ENCODE measurements around the gene C5orf52.
A peak's percentile ranks its signal among the peaks of the same experiment; 100 is the strongest.
"Not testable (repeated sequence)": the region's sequence is repeated elsewhere in the genome, so short reads cannot be mapped to it uniquely, and the experiment has no call there.

Gene C5orf52

GRCh38 chr5:157714596-157714864 lies 43.2 kb downstream of the C5orf52 start:
- ChIA-PET POLR2A (no interaction called here), CTCF (no interaction called here)
- DNase-seq (ENCODE audit: extremely low spot score) = no peak
- TF ChIP-seq ARNT (IDR thresholded peaks at IDR 0.05) (no peak), ZNF384 (IDR thresholded peaks at IDR 0.05) (no peak), L3MBTL2 (conservative IDR thresholded peaks at IDR 0.05) (no peak)

- CTCF ChIA-PET = interaction anchor here (0.6 to 1.9 kb wide), 15 partner anchors 10 to 406 kb away, joined by 3 to 7 read pairs (median 3); partner anchors contain the start of gene LSM11
- POLR2A ChIA-PET = interaction anchor here (0.9 to 1.0 kb wide), 2 partner anchors 13 to 25 kb away, joined by 3 to 6 read pairs; partner anchors contain the start of gene THG1L
- TF ChIP-seq HDGF (IDR thresholded peaks at IDR 0.05; ENCODE audit: borderline replicate concordance) (no peak), ELF4 (IDR thresholded peaks at IDR 0.05) (no peak), SP1 (IDR thresholded peaks at IDR 0.05) (no peak), CTBP1 (IDR thresholded peaks at IDR 0.05; ENCODE audit: borderline replicate concordance) (no peak), FOXA1 (IDR thresholded peaks at IDR 0.05) (no peak), L3MBTL2 (conservative IDR thresholded peaks at IDR 0.05) (no peak)
- peak; percentile 31 for DNase-seq (ENCODE audit: extremely low spot score)
Measured at GRCh38 chr5:157718519-157718918, 47.2 kb downstream of the C5orf52 start.

- no peak for DNase-seq (ENCODE audit: extremely low spot score)
- CTCF ChIA-PET = interaction anchor here (0.6 to 1.9 kb wide), 10 partner anchors 9 to 407 kb away, joined by 3 to 7 read pairs (median 3); partner anchors contain the start of gene LSM11
- TF ChIP-seq CTBP1 (IDR thresholded peaks at IDR 0.05; ENCODE audit: borderline replicate concordance) = no peak
- no peak for TF ChIP-seq SUZ12 (IDR thresholded peaks at IDR 0.05)
- TF ChIP-seq ZNF384 (IDR thresholded peaks at IDR 0.05) = no peak
- no peak for TF ChIP-seq FOXM1 (IDR thresholded peaks at IDR 0.05; ENCODE audit: borderline replicate concordance)
- no peak for TF ChIP-seq ARNT (IDR thresholded peaks at IDR 0.05)
- no peak for TF ChIP-seq FOXA1 (IDR thresholded peaks at IDR 0.05)
- POLR2A ChIA-PET = interaction anchor here (1.0 kb wide), 1 partner anchor 24 kb away, joined by 3 read pairs; no protein-coding TSS in a partner anchor
Measured at GRCh38 chr5:157719245-157719644, 47.9 kb downstream of the C5orf52 start.

- ChIA-PET POLR2A (interaction anchor here (1.5 kb wide), 1 partner anchor 10 kb away, joined by 4 read pairs; the partner anchor contains the start of gene THG1L), CTCF (interaction anchor here (1.0 kb wide), 1 partner anchor 53 kb away, joined by 5 read pairs; no protein-coding TSS in a partner anchor)
- no peak for DNase-seq (ENCODE audit: extremely low spot score)
- TF ChIP-seq ARNT (IDR thresholded peaks at IDR 0.05) (no peak), SP1 (IDR thresholded peaks at IDR 0.05) (no peak), TARDBP (IDR thresholded peaks at IDR 0.05) (no peak), PKNOX1 (IDR thresholded peaks at IDR 0.05) (no peak), FOXK2 (IDR thresholded peaks at IDR 0.05) (no peak), LEF1 (IDR thresholded peaks at IDR 0.05; ENCODE audit: borderline replicate concordance) (no peak), FOXM1 (IDR thresholded peaks at IDR 0.05; ENCODE audit: borderline replicate concordance) (no peak)
Measured at GRCh38 chr5:157721159-157721558, 49.8 kb downstream of the C5orf52 start.

GRCh38 chr5:157722895-157723294 lies 51.6 kb downstream of the C5orf52 start:
- CTCF ChIA-PET; POLR2A ChIA-PET; DNase-seq (ENCODE audit: extremely low spot score): not testable (repeated sequence)

DNA sequence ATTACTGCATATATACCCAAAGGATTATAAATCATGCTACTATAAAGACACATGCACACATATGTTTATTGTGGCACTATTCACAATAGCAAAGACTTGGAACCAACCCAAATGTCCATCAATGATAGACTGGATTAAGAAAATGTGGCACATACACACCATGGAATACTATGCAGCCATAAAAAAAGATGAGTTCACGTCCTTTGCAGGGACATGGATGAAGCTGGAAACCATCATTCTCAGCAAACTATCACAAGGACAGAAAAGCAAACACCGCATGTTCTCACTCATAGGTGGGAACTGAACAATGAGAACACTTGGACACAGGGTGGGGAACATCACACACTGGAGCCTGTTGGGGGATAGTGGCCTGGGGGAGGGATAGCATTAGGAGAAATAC lies 55.3 kb downstream of the C5orf52 start:
- POLR2A ChIA-PET; DNase-seq (ENCODE audit: extremely low spot score): not testable (repeated sequence)
- CTCF ChIA-PET = interaction anchor here (1.8 kb wide), 1 partner anchor 16 kb away, joined by 5 read pairs; no protein-coding TSS in a partner anchor

GRCh38 chr5:157727858-157728257 lies 56.5 kb downstream of the C5orf52 start:
- CTCF ChIA-PET = interaction anchor here (0.6 to 1.8 kb wide), 5 partner anchors 9 to 1642 kb away, joined by 3 to 5 read pairs (median 3); no protein-coding TSS in a partner anchor
- DNase-seq (ENCODE audit: extremely low spot score); POLR2A ChIA-PET: not testable (repeated sequence)
